ENCODE data around the gene MSANTD2.

- TF ChIP-seq CTCF (IDR thresholded peaks at IDR 0.05) (no peak), EP300 (IDR thresholded peaks at IDR 0.05) (no peak), POLR2A (IDR thresholded peaks at IDR 0.05) (no peak)
Observed at GRCh38 chr11:124812876-124813275, 12.7 kb upstream of the MSANTD2 start.
